ENCODE measurements around the gene THY1.

- TF ChIP-seq TARDBP (IDR thresholded peaks at IDR 0.05) (no peak), SUZ12 (IDR thresholded peaks at IDR 0.05) (no peak)
Observed at GRCh38 chr11:119372260-119373058, 50.5 kb downstream of the THY1 start.
